Suprapubic skin (tissue), 4 donors: ENCODE data around the gene CNIH3. TPM values are rescaled to one million over a fixed set of nuclear protein-coding genes. Genes with fewer than 3 reads are reported as not detected.

ENCODE experiments used
- DNase-seq, 2 donors: peaks; one replicate each; pipeline ENCODE4 v3.0.0-alpha.2; 2019; ENCODE audit warnings: low spot score in 2 of 2
- H3K27ac ChIP-seq: fragments of 200-600 bp; sonication (generic); one replicate; pipeline ENCODE4 v1.5.1; 2019
- H3K27me3 ChIP-seq: fragments of 200-600 bp; sonication (generic); one replicate; pipeline ENCODE4 v1.5.1; 2019
- H3K36me3 ChIP-seq: fragments of 200-600 bp; sonication (generic); one replicate; pipeline ENCODE4 v1.5.1; 2019
- H3K4me1 ChIP-seq: fragments of 200-600 bp; sonication (generic); one replicate; pipeline ENCODE4 v1.5.1; 2019
- H3K4me3 ChIP-seq: fragments of 200-600 bp; sonication (generic); one replicate; pipeline ENCODE4 v1.5.1; 2019; ENCODE audit warnings: mild to moderate bottlenecking
- H3K9me3 ChIP-seq: fragments of 200-600 bp; sonication (generic); one replicate; pipeline ENCODE4 v1.5.1; 2019
- EP300 ChIP-seq: sonication (generic); formaldehyde crosslinking; IDR thresholded peaks from one replicate; pipeline ENCODE4 v1.6.1; 2017; ENCODE audit warnings: antibody characterized with exemption
- POLR2A ChIP-seq, 2 donors: fragments of 450-650 bp; IDR thresholded peaks; one replicate each; pipeline ENCODE4 v1.6.1; 2017; ENCODE audit warnings: antibody characterized with exemption in 2 of 2, mild to moderate bottlenecking in 2 of 2, moderate library complexity in 2 of 2
- POLR2AphosphoS5 ChIP-seq, 3 donors: sonication (generic); formaldehyde crosslinking; IDR thresholded peaks; one replicate each; pipeline ENCODE4 v1.6.1; 2017; ENCODE audit warnings: antibody characterized with exemption in 3 of 3
- WGBS: methylation state at CpG from one replicate; pipeline ENCODE4 v1.1.5; 2018; 5-methylcytosine and 5-hydroxymethylcytosine counted together
- total RNA-seq, 4 donors: library from RNA; depleted of rRNA; stranded (reverse); fragments of >200 nt; gene quantifications; one replicate each; pipeline ENCODE4 v1.1.0, GENCODE V29; 2016
- TF ChIP-seq, protein P1 (sequence below), 2 donors: fragments of 200-600 bp in 1 of 2; fragments of 450-650 bp in 1 of 2; sonication (generic) in 1 of 2; IDR thresholded peaks; one replicate each; pipeline ENCODE4 v1.5.1; 2016 to 2019; ENCODE audit warnings: antibody characterized with exemption in 2 of 2, mild to moderate bottlenecking in 1 of 2, moderate library complexity in 1 of 2

The CNIH3 gene
- total RNA-seq, 4 donors from 2014 or later, result 0.57 to 6.7 (median 0.62) TPM; not detected in 1

DNA sequence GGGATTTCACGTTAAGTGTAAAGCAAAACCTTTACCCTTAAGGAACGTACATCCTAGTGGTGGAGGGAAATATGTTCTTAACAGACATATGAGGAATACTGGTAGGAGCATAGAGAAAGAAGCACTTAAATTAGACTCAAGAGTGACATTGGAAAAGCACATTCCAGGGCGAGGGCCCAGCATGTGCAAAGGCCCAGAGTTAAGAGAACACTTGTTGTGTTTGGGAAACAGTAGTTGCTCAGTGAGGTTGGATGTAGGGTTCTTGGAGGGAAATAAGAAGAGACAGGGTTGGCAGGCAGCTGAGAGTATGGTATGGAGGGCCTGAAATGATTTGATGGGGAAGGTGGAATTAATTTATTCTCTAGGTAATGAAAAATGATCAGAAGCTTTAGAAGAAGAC lies 115.5 kb downstream of the CNIH3 start:
- no peaks in the 10 kb centered on the region for H3K27me3 ChIP-seq
- H3K36me3 ChIP-seq, result no peaks in the 10 kb centered on the region
- TF ChIP-seq POLR2A (IDR thresholded peaks at IDR 0.05) (no peak), POLR2AphosphoS5 (IDR thresholded peaks at IDR 0.05) (no peak), EP300 (no peak)
- TF ChIP-seq, protein P1, sequence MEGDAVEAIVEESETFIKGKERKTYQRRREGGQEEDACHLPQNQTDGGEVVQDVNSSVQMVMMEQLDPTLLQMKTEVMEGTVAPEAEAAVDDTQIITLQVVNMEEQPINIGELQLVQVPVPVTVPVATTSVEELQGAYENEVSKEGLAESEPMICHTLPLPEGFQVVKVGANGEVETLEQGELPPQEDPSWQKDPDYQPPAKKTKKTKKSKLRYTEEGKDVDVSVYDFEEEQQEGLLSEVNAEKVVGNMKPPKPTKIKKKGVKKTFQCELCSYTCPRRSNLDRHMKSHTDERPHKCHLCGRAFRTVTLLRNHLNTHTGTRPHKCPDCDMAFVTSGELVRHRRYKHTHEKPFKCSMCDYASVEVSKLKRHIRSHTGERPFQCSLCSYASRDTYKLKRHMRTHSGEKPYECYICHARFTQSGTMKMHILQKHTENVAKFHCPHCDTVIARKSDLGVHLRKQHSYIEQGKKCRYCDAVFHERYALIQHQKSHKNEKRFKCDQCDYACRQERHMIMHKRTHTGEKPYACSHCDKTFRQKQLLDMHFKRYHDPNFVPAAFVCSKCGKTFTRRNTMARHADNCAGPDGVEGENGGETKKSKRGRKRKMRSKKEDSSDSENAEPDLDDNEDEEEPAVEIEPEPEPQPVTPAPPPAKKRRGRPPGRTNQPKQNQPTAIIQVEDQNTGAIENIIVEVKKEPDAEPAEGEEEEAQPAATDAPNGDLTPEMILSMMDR (IDR thresholded peaks at IDR 0.05), result no peak
- 63% methylated on average over 3 of the region's 3 CpGs for WGBS
- H3K27ac ChIP-seq, result no peak overlapping the region
- no peak overlapping the region for H3K4me3 ChIP-seq
- no peak for DNase-seq
- peaks cover 41% of the 10 kb centered on the region for H3K4me1 ChIP-seq
- no peaks in the 10 kb centered on the region for H3K9me3 ChIP-seq

DNA sequence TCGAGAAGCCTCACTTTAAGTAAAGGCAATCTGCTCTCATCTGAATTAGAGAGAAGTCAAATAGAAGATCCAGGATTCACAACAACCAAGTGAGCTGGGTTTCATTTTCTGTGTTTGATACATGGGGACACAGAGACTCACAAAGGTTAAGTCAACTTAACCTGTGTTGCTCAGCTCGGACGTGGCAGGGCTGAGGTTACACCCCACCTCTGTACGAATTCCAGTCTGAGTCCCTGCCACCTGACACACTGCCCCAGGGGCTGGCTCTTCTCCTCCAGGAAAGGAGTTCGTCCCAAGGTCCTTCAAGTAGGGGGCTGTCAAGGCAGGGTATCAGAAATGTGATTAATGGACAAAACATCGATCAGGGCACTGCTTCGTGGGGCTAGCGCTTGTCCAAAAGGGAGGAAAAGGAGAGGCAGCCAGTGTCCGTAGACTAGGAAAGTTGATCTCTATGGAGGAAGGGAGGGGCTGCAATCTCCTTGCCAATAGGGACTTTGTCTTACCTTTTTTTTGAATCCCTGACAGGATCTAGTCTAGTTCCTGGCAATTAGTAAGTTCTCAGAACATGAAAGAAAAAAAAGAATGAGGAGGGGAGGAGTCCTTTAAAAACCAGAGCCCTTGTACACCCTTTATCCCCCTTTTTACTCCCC lies 116.4 kb downstream of the CNIH3 start:
- H3K4me3 ChIP-seq, result no peak overlapping the region
- DNase-seq, result no peak
- TF ChIP-seq POLR2AphosphoS5 (IDR thresholded peaks at IDR 0.05) (no peak), POLR2A (IDR thresholded peaks at IDR 0.05) (no peak)
- TF ChIP-seq, protein P1 (IDR thresholded peaks at IDR 0.05), result no peak
- 36% methylated on average over 9 of the region's 9 CpGs for WGBS
- peak overlapping the region; percentile 76 for H3K27ac ChIP-seq
- no peaks in the 10 kb centered on the region for H3K27me3 ChIP-seq
- no peaks in the 10 kb centered on the region for H3K36me3 ChIP-seq
- H3K9me3 ChIP-seq, result no peaks in the 10 kb centered on the region
- H3K4me1 ChIP-seq, result peaks cover 42% of the 10 kb centered on the region

DNA sequence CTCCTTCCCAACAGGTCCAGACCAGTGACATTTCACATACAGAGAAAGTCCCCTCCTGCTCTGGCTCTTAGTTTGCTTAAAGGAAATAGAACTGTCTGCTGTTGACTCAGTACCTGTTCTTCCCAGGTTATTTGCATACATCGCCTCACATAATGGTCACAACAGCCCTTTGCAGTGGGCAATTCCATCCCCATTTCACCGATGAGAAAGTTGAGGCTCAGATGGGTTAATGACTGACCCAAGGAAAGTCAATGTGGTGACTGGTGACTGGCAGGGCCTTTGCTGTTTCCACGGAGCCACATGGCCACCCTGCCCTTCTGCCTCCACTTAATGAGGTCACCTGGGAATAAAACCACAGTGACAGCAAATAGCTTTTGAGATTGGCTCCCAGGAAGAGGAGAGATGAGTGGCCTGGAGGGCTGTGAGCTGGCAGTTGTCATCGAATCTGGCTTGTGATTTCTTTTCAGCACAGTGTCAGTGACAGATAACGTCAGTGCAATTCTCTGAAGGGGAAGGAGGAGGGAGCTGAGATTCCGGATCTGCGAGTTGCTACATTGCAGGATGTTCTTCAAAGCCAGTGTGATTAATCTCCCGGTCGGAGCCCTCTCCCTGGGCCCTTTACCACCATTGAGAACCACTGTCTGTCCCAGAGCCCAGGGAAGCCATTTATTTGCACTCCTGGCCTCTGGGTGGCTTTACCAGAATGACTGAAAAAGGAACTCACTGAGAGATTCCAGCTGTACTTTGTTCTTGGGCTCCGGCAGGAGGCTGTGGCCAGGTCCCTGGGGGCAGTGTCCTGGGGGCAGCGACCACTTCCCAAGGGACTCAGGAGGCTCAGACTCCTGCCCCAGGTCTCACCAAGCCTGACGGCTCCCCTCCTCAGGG lies 117.2 kb downstream of the CNIH3 start:
- peak overlapping the region; percentile 76 for H3K27ac ChIP-seq

GRCh38 chr1:224734261-224734935 lies 118.3 kb downstream of the CNIH3 start:
- Histone ChIP-seq H3K36me3 (no peaks in the 10 kb centered on the region), H3K9me3 (no peaks in the 10 kb centered on the region), H3K27ac (peak overlapping the region; percentile 76), H3K27me3 (no peaks in the 10 kb centered on the region), H3K4me1 (peaks cover 47% of the 10 kb centered on the region), H3K4me3 (no peak overlapping the region)
- no peak for TF ChIP-seq POLR2AphosphoS5 (IDR thresholded peaks at IDR 0.05)
- TF ChIP-seq, protein P1 (IDR thresholded peaks at IDR 0.05), result no peak
- TF ChIP-seq EP300, result no peak
- no peak for TF ChIP-seq POLR2A (IDR thresholded peaks at IDR 0.05)
- no peak for DNase-seq
- WGBS, result 97% methylated on average over 11 of the region's 13 CpGs

More for the DNA sequence above, 117.2 kb downstream of the CNIH3 start:
- no peaks in the 10 kb centered on the region for H3K27me3 ChIP-seq
- 39% methylated on average over 9 of the region's 12 CpGs for WGBS
- H3K9me3 ChIP-seq, result no peaks in the 10 kb centered on the region
- no peaks in the 10 kb centered on the region for H3K36me3 ChIP-seq
- H3K4me3 ChIP-seq, result no peak overlapping the region
- no peak for DNase-seq
- TF ChIP-seq EP300, result no peak
- TF ChIP-seq, protein P1 (IDR thresholded peaks at IDR 0.05), result no peak
- TF ChIP-seq POLR2A (IDR thresholded peaks at IDR 0.05), result no peak
- TF ChIP-seq POLR2AphosphoS5 (IDR thresholded peaks at IDR 0.05), result no peak
- H3K4me1 ChIP-seq, result peaks cover 45% of the 10 kb centered on the region

- WGBS, result 92% methylated on average over 6 of the region's 6 CpGs
- Histone ChIP-seq H3K4me3 (no peak overlapping the region), H3K36me3 (no peaks in the 10 kb centered on the region), H3K9me3 (no peaks in the 10 kb centered on the region), H3K27ac (no peak overlapping the region), H3K27me3 (no peaks in the 10 kb centered on the region), H3K4me1 (peaks cover 53% of the 10 kb centered on the region)
- DNase-seq, result no peak
- TF ChIP-seq, protein P1 (IDR thresholded peaks at IDR 0.05), result no peak
- TF ChIP-seq POLR2AphosphoS5 (IDR thresholded peaks at IDR 0.05), result no peak
- no peak for TF ChIP-seq POLR2A (IDR thresholded peaks at IDR 0.05)
- TF ChIP-seq EP300, result no peak
These were observed 119.0 kb downstream of the CNIH3 start for GRCh38 chr1:224735159-224735558.
